Activated CD8-positive, alpha-beta memory T cell treated with anti-CD3 and anti-CD28 coated beads for 1 hour (primary cell): Measurements from ENCODE around the gene DOCK2.

Experiments
- DNase-seq, 2 donors: peaks; one replicate each; pipeline ENCODE4 v3.0.0-alpha.2; 2020; ENCODE audit warnings: low read depth in 1 of 2; ENCODE audit errors: extremely low read depth in 1 of 2

The DOCK2 gene

DNA sequence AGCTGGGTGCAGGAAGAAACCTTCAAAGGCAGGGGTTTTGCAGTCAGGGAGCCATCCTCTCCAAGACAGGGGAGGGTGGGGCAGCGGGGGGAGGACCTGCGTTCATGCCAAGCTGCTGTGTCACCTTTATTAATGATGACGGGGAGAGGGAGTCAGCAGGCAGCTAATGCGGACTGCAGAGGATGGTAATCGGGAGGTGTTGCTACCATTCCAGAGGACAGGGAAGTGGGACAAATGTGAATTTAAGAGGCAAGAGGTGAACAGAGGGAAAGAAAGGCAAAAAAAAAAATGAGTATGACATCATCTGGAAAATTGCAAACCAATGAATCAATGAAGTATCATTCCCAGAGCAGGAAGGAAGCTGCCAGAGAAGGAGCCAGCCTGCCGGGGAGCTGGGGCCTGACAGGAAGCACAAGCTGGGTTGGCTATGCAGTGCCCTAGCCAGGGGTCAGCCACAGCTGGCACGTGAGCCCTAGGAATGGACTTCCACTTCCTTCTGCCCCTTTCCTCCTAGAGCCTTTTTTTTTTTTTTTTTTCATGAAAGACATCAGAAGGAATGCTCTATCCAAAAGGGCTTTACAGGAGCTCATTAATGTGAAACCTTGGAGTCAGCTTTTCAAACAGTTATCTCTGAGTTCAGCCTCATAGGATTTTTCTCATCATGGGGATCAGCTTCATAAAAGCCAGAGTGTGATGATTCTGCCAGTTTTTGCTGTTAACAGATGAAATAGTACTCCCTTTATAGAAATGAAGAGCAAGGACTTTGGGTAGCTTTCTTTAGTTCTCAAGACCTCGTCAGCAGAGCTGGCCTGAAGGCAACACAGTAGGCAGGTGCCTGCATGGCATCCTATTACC, 334.1 kb downstream of the DOCK2 start:
- DNase-seq = no peak

DNA sequence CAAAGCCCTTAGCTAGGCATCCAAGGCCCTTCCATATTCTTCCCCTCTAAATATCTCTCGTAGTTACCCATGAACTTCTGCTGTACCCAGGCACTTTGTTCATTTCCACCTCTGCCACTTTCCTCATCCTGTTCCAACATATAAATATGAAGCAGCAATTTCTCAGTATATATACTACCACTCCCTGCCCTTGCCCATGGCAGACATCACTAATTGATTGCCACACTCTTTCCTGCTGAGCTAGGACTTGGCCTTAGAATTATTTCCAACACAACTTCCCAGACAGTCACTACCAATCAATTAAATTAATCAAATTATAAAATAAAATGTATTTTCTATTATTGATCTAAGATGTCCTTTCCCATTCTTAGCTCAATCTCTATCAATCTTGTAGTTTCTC, 334.7 kb downstream of the DOCK2 start:
- DNase-seq = no peak

DNA sequence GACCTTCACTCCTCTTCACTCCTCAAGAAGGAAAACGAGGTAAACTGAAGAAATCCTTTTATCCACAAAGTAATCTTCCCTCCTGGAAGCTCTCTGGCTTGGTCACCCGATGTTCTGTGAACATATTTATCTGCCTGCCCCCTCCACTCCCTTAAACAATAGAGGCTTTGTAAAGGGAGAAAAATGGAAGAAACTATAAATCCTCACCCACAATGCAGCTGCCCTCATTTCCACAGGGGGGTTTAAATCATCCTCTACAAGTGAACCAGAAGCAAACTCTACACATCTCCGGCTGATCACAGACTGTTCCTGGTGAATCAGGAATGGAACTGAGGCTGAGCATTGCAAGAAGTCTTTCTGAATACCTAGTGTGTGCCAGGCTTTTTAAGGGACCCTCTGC, 336.0 kb downstream of the DOCK2 start:
- no peak for DNase-seq

DNA sequence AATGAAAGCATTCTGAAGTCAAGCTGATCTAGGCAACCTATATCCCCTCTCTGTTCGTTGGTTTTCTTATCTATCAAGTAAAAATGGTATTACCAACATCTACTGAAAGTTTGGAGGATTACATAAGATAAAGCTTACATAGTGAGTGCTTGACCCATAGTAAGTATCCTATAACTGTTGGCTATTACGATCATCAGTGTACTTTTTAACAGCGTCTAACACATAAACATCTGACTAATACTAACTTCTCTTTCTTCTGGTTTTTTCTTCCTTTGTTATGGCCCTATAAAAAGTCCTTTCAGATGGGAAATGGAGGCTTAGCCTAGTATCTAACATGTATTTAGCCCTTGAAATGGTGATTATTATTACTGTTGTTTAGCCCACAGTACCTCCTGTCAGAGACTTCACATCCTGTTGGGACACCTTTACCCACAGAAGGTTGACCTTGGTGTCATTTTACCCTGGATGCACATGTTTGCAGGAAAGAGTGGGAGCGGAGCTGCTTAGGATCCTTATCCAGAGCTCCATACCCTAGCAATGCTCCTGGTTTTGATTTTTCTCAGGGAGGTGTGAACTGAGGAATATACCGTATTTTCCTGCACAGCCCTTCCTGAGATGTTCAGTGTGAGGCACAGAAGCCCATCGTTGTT, 337.2 kb downstream of the DOCK2 start:
- no peak for DNase-seq

DNA sequence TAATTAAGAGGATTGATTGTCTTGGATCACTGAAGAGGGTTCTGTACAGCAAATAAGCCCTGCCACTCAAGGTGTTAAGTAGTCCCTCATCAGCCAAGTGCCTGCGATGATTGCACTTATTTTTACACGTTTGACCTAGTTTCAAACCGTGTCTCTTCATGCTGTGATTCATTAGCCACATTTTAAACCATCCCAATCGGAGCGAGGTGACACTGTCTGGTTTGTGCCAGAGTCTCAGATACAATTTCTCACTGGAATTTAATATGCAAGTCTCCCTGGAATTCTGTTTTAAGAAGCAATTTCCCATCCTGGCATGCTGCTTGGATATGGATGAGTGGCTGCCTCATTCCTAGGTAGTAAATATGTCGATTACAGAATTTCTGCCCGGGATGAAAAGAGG, 341.6 kb downstream of the DOCK2 start:
- DNase-seq = no peak

DNA sequence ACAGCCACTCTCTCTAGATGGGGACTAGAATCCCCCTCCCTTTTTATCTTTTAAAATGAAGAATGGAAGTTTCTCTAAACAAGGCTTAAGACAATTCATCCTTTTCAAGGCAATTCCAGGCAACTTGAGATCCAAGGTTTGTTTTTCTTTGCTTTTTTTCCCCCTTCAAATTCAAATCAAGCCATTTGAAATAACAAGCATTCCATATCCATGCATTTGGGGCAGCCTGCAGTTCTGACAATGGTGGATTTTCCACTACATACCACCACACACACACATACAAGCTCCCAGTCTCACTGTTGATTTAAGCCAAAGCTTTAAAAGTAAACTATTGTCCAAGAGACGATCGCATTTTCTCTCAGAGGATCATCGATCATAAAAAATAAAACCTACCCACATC, 342.8 kb downstream of the DOCK2 start:
- DNase-seq = no peak

DNA sequence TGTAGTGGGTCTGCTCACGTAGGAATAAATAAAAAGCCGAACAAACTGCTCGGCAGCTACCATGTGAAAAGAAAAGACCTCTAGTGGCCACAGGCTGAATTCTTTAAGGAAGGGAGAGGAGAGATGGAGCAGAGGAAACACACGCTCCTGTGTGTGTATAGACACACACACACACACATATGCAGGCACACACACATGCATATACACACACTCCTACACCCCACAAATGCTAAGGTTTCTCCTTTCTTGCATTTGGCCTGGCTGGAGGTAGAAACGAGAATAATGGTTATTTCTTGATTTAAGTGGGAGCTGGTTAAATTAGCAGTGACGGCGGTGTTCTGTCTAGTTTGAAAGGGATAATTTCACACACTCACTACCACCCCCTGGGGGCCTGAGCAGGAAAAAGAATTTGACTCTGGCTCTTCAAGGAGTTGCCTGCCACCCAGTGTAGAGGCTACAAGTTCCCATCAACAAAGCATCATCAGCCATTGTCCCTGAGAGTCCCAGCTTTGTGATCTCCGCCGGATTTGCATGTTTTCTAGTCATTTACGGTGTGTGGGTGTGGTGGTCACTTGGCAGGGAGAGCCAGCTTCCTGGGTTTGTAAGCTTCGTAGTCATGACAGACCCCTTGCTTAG, 343.5 kb downstream of the DOCK2 start, which contains the start of gene INSYN2B:
INSYN2B (minus strand) TSS at position 78 of the 636 bp plus-strand sequence. CDS start 96,597 bp downstream, outside the sequence.
- DNase-seq = no peak

DNA sequence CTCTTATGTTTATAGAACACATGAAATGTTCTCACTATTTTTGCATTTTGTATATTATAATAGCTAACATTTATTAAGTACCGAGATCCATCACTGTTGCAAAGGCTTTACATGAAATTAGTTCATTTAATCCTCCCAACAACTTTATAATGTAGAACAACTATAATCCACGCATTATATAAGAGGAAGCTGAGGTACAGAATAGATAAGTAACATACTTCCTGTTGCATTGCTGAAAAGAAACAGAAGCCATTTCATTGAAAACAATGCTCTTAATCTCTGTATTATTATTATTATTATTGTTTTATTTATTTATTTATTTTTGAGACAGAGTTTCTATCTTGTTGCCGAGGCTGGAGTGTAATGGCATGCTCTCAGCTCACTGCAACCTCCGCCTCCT, 351.1 kb downstream of the DOCK2 start:
- no peak for DNase-seq

DNA sequence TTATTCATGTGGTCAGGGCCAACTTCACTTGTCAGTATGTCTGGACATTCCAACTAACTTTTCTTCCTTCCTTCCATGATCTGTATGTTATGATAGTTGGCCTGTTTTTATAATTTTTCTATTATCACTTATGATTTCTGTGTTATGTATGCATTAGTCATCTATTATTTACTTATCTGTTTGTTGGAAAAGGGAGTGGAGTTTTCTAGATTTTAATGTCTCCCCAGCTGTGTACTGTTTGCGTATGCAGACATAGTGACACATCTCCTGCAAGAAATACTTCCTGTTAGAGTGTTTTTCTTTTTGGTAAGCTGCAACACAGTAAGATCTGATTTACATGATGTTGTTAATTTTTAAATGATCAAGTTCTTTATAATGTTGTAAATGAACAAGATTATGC, 351.9 kb downstream of the DOCK2 start:
- no peak for DNase-seq

DNA sequence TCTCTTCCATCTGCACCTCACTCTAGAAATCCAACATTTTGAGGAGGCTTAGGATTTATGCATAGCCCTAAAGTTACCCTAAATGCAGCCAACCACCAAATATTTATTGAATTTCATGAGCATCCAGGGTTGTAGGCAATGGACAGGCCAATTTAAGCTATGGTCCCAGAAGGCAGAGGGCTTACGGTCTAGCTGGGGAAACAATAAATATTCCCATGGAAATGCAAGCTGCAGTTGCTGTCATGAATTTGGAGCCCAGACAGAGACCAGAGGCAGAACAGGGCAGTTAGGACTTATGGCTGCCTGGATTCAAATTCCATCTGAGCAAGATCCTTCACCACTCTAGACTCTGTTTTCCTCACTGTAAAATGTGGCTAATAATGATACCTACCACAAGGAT, 352.3 kb downstream of the DOCK2 start:
- no peak for DNase-seq

DNA sequence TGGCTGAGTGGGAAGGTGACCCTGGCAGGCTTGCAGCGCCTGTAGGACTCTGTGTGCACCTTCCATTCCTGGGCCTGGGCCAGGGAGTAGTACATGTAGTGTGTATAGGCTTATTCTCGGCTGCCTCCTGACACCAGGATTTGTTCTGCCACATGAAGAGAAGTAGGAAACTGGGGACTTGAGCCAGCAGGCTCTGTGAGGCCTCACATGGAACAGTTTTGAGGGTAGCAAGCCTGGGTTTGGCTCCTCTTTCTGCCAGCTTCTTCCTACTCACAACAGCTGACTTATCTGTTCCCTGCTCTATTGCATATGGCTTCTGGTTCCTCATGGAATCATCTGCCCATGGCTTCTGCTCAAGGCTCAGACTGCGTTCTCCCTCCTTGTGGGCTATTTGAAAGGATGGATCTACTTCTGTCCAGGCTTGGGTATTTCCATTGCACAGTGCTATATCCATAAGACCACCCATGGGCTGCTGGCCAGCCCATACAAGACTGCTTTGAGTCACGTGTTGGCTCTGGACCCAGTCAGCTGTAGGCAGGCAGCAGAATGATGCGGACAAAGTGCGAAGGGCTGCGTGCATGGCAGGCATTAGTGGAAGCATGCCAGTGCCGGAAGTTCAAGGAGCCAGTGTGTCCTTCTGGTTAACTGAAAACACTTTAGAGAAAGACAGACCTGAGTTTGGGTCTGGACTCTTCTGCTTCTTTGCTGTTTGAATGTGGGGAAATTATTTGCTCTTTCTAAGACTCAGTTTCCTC, 354.2 kb downstream of the DOCK2 start:
- DNase-seq = no peak

DNA sequence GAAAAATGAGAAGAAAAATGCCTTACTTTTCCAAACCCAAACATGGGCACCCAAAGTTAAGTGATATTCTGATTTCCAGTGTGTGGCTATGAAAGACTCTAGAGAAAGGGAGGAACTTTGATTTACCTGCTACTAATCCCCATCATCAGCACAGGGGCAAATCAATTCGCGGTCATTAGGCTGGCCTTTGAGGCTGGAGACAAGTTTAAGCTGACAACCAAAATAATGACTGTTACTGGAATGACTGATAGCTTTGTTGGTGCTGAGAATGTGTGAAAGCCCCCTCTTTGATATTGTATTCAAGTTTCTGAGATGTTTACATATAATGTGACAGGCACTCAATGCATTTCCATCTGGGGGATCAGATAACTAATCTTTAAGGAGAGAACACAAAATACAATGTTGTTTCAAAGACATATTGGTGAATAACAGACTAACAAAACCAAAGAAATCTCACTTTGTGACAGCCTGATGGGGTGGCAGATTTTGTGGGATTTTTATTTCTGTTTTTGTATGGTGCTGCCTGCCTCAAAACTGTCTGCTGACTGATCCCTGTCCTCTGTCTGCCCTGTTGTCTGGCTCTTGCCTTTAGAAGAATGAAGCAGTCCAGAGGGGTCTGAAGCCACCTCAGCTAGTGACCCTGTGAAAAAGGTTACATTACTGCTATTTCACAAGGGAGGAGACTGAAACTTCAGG, 355.9 kb downstream of the DOCK2 start:
- DNase-seq = no peak

DNA sequence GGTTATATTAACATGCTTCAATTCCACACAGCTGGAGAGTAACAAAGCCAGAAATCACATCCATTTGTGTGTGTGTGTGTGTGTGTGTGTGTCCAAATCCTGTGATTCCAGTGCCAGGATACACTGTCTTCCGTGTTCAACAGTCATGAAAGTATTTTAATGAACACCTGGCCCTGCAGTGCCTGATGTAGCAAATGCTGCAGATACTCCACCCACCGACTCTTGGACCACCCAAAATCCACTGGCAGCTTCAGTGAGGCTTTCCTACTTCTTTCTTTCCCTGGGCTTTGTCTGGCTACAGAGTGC, 356.4 kb downstream of the DOCK2 start:
- DNase-seq = no peak

DNA sequence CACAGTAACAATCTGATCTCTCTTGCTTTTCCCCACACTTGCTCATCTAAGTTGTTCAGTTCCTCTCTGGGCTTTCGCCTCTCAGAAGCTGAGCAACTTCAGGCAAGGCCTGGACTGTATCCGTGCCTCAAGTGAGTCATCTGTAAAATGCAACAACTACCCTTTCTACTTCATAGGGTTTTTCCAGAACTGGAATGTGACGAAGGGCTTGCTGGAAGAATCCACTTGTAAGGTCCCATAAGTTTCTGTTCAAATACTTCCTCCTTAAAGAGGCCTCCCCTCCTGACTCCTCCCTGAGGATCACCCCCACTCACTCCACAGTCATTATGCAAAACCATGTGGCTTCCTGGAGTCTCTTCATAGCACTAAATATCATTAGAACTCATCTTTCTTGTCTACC, 360.7 kb downstream of the DOCK2 start:
- no peak for DNase-seq

DNA sequence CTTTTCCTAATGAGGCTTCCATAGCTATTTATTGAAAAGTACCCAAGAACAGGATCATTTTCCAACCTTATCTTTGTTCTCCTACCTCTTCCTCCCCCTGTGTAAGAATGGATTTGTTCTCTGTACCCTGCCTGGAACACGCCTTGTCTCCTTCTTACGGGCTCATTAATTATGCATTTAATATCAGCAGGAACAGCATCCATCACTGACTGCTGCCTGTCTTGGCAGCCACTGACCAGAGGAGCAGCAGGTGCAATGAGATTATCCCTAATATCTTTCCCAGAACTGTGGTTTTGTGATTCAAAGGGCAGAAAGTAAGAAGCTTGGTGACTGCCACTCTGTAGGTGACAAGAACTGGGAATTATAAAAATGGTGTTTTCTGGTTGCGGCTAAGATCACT, 362.5 kb downstream of the DOCK2 start:
- no peak for DNase-seq

DNA sequence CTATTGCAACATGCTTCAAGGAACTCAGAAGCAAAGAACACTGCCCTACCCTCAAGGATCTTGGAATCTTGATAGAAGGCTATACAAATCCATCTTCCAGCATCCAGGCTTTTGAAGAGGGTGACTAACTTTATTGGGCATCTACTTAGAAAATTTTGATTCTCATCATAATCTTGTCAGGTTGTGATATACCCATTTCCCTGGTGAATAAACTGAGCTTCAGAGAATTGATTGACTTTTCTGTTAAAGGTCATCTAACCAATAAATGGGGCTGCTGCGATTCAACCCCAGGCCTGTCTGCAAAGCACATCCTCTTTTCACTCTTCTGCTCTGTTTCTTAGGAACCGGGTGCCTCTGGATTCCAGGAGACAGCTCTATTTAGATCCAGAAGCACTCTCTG, 363.1 kb downstream of the DOCK2 start:
- DNase-seq = no peak

DNA sequence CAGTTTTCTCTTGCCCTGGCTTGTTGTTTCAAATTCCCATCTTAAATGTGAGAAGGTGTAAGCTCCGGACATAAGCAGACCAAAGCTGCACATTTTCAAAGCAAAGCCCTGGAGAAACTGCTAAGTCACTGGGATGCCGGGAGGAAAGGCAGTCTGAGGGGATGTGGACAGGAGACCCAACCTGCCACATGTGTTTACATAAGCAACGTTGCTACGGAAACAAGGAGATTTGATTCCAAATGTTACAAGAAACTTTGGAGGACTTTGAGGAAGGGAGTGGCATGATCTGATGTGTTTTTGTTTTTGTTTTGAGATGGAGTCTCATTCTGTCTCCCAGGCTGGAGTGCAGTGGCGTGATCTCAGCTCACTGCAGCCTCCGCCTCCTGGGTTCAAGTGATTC, 368.9 kb downstream of the DOCK2 start:
- DNase-seq = no peak

DNA sequence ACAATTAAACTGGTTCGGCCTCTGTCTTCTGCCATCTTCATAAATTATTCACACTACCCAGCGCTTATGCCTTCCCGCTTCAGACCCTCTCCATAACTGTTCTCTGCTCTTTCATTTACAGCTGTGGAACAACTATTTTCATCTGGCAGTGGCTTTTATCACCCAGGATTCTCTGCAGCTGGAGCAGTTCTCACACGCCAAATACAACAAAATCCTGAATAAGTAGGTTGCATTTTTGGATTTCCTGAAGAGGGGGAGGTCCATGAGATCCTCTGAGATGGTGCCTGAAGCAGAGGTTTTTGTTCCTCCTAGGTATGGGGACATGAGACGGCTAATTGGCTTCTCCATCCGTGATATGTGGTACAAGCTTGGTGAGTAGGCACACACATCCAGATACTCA, 371.3 kb downstream of the DOCK2 start:
- DNase-seq = no peak

DNA sequence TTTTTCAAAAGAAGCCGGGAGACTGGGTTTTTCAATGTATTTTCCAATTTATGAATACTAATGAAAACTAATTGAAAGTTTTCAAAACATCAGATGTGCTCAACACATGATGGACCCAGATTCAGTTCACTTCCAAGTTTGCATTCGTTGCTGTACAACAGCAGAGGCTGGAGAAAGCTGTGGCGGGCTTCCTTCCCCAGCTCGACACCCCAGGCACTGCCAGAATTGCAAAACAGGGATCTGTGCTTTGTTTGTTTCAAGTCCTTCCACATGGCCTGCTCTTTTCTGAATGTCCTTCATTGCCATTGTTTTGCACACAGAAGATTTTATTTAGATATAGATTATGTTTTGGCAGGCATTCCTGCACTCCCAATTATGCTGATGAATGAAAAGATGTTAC, 373.5 kb downstream of the DOCK2 start:
- no peak for DNase-seq

DNA sequence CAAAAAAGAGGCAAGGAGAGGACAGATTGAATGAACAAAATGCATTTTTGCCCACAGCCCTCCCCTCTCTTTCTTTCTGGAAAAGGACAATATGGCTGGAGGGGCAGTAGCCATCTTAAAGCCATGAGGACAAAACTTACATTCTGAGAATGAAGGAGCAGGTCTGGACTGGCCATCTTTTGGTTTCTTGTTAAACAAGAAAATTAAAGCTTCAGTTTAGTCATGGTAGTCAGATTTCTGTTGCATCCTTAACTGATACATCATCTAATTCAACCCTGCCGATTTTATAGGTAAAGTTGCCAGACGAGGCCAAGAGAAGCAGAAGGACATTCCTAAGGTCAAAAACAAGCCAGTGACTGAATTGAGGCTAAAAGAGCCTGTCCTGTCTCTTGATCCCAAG, 374.7 kb downstream of the DOCK2 start:
- DNase-seq = no peak

DNA sequence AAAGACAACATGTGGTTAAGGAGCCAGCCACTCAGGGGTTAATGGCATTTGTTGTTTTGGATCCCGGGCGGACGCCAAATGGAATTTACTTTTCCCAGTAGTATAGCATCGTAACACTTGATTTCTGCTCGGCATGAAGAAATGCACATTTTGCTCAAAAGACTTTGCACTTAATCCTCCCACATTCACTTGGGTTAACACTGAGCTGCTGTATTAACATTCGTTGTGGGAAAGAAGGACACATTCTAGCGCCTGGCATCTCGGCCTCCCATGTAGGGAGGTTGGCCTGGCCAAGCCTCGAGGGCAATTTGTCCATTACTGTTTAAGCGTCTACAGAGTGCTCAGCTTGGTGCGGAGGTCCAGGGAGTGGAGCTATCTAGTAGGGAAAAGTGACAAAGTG, 375.5 kb downstream of the DOCK2 start:
- no peak for DNase-seq
